DOHH2 (cell line): Measurements from ENCODE around the gene INPP5B.

Experiments used
- H3F3A ChIP-seq: fragments of 200-600 bp; sonication (generic), shearing (Covaris generic); 2 replicates; pipeline ENCODE4 v1.6.0; 2016; ENCODE audit warnings: antibody characterized with exemption, mild to moderate bottlenecking; ENCODE audit not compliant: control insufficient read depth, insufficient read depth
- H3K27ac ChIP-seq: fragments of 200-600 bp; sonication (generic); 2 replicates; pipeline ENCODE4 v1.5.1; 2014; ENCODE audit warnings: low read depth, mild to moderate bottlenecking, low read length, moderate library complexity
- H3K27me3 ChIP-seq: fragments of 200-600 bp; sonication (generic); 2 replicates; pipeline ENCODE4 v1.6.1; 2014; ENCODE audit warnings: mild to moderate bottlenecking, low read length, mixed read lengths; ENCODE audit not compliant: control insufficient read depth
- H3K36me3 ChIP-seq: fragments of 200-600 bp; sonication (generic); 2 replicates; pipeline ENCODE4 v1.6.1; 2014; ENCODE audit warnings: mild to moderate bottlenecking, low read length, moderate library complexity, mixed read lengths; ENCODE audit not compliant: control insufficient read depth
- H3K4me1 ChIP-seq: fragments of 200-600 bp; sonication (generic); 2 replicates; pipeline ENCODE4 v1.6.1; 2014; ENCODE audit warnings: mild to moderate bottlenecking, low read length, mixed read lengths; ENCODE audit not compliant: control insufficient read depth
- H3K4me2 ChIP-seq: fragments of 200-600 bp; sonication (generic); 2 replicates; pipeline ENCODE4 v1.6.0; 2014; ENCODE audit warnings: mild to moderate bottlenecking, low read length, moderate library complexity
- H3K4me3 ChIP-seq: fragments of 200-600 bp; sonication (generic); 2 replicates; pipeline ENCODE4 v1.5.1; 2014; ENCODE audit warnings: mild to moderate bottlenecking, low read length, mixed read lengths
- H3K79me2 ChIP-seq: fragments of 200-600 bp; sonication (generic); 2 replicates; pipeline ENCODE4 v1.6.1; 2014; ENCODE audit warnings: mild to moderate bottlenecking, low read length, mixed read lengths; ENCODE audit not compliant: control insufficient read depth
- H3K9me2 ChIP-seq: fragments of 200-600 bp; sonication (generic); replicated peaks from 2 replicates; pipeline ENCODE4 v1.6.1; 2014; ENCODE audit warnings: mild to moderate bottlenecking, low read length, mixed read lengths; ENCODE audit not compliant: control insufficient read depth
- H3K9me3 ChIP-seq: fragments of 200-600 bp; sonication (generic); 2 replicates; pipeline ENCODE4 v1.6.1; 2014; ENCODE audit warnings: antibody characterized with exemption, low read length, mixed read lengths; ENCODE audit not compliant: control insufficient read depth, insufficient read depth
- H4K20me1 ChIP-seq: fragments of 200-600 bp; sonication (generic); 2 replicates; pipeline ENCODE4 v1.6.0; 2014; ENCODE audit warnings: low read depth, mild to moderate bottlenecking, antibody characterized with exemption, low read length, moderate library complexity; ENCODE audit not compliant: control insufficient read depth, insufficient read depth
- CTCF ChIP-seq: fragments of 200-600 bp; sonication (generic); IDR thresholded peaks from one replicate; pipeline ENCODE4 v1.5.1; 2014; ENCODE audit warnings: antibody characterized with exemption, mild to moderate bottlenecking, low read depth, low read length; ENCODE audit not compliant: poor library complexity, severe bottlenecking
- EZH2phosphoT487 ChIP-seq: fragments of 200-600 bp; sonication (generic); IDR thresholded peaks from 2 replicates; pipeline ENCODE4 v1.6.1; 2017; ENCODE audit warnings: borderline replicate concordance, mild to moderate bottlenecking, antibody characterized with exemption, low read length, moderate library complexity, mixed read lengths

The INPP5B gene

GRCh38 chr1:37958690-37959089 is 11.8 kb upstream of the INPP5B start:
- no peak overlapping the region for H3K4me3 ChIP-seq
- H3K27me3 ChIP-seq = no peaks in the 10 kb centered on the region
- H3K4me1 ChIP-seq = no peaks in the 10 kb centered on the region
- H3K4me2 ChIP-seq = no peak overlapping the region
- H3K36me3 ChIP-seq = peaks cover 53% of the 10 kb centered on the region
- no peaks in the 10 kb centered on the region for H4K20me1 ChIP-seq
- H3K9me3 ChIP-seq = no peaks in the 10 kb centered on the region
- no peaks in the 10 kb centered on the region for H3F3A ChIP-seq
- no peak overlapping the region for H3K27ac ChIP-seq
- no peaks in the 10 kb centered on the region for H3K79me2 ChIP-seq
- H3K9me2 ChIP-seq = no peaks in the 10 kb centered on the region
- TF ChIP-seq CTCF = no peak
- TF ChIP-seq EZH2phosphoT487 = no peak

GRCh38 chr1:37955685-37956084 is 8.8 kb upstream of the INPP5B start:
- H3F3A ChIP-seq = no peaks in the 10 kb centered on the region

GRCh38 chr1:37954316-37954971 is 7.6 kb upstream of the INPP5B start:
- Histone ChIP-seq H3K79me2 (no peaks in the 10 kb centered on the region), H3F3A (no peaks in the 10 kb centered on the region), H3K27me3 (no peaks in the 10 kb centered on the region), H3K9me2 (no peaks in the 10 kb centered on the region), H3K9me3 (no peaks in the 10 kb centered on the region), H3K36me3 (peaks cover 25% of the 10 kb centered on the region), H3K4me1 (no peaks in the 10 kb centered on the region; the same call in 1 of the 2 replicates), H4K20me1 (no peaks in the 10 kb centered on the region), H3K4me3 (no peak overlapping the region), H3K27ac (no peak overlapping the region), H3K4me2 (no peak overlapping the region)
- no peak for TF ChIP-seq EZH2phosphoT487
- no peak for TF ChIP-seq CTCF

More at GRCh38 chr1:37955685-37956084, 8.8 kb upstream of the INPP5B start:
- no peaks in the 10 kb centered on the region for H3K9me3 ChIP-seq
- no peak overlapping the region for H3K4me2 ChIP-seq
- H3K9me2 ChIP-seq = no peaks in the 10 kb centered on the region
- H3K27me3 ChIP-seq = no peaks in the 10 kb centered on the region
- H4K20me1 ChIP-seq = no peaks in the 10 kb centered on the region
- peaks cover 35% of the 10 kb centered on the region for H3K36me3 ChIP-seq
- no peak overlapping the region for H3K4me3 ChIP-seq
- H3K27ac ChIP-seq = no peak overlapping the region
- TF ChIP-seq EZH2phosphoT487 = no peak
- TF ChIP-seq CTCF = no peak
- no peaks in the 10 kb centered on the region; the same call in 1 of the 2 replicates for H3K4me1 ChIP-seq
- H3K79me2 ChIP-seq = no peaks in the 10 kb centered on the region
